GM06990 (cell line): ENCODE data around the gene LRIT1.

ENCODE experiments used
- DNase-seq: peaks from one replicate; pipeline ENCODE4 v3.0.0-alpha.2; 2011; ENCODE audit not compliant: insufficient read length; ENCODE audit errors: extremely low read depth
- H3K27me3 ChIP-seq: replicated peaks from 2 replicates; pipeline ENCODE4 v1.6.0; 2011; ENCODE audit warnings: low read length; ENCODE audit not compliant: control insufficient read depth, insufficient read depth
- H3K36me3 ChIP-seq: 2 replicates; pipeline ENCODE4 v1.5.1; 2011; ENCODE audit warnings: low read length; ENCODE audit not compliant: control insufficient read depth, insufficient read depth
- H3K4me3 ChIP-seq: replicated peaks from 2 replicates; pipeline ENCODE4 v1.5.1; 2011; ENCODE audit warnings: low read depth, mild to moderate bottlenecking, control low read depth, low read length
- CTCF ChIP-seq: IDR thresholded peaks from 2 replicates; pipeline ENCODE4 v1.5.1; 2011; ENCODE audit warnings: low read length, control low read depth, mild to moderate bottlenecking, inconsistent platforms; ENCODE audit not compliant: insufficient read depth, poor library complexity, severe bottlenecking

LRIT1 gene

GRCh38 chr10:84264611-84265141 lies 23.3 kb upstream of the LRIT1 start:
- TF ChIP-seq CTCF = peak; percentile 94
- peak; percentile 35 for DNase-seq
- H3K27me3 ChIP-seq = no peaks in the 10 kb centered on the region; the same call in 1 of the 2 replicates
- no peaks in the 10 kb centered on the region for H3K36me3 ChIP-seq
- no peak overlapping the region for H3K4me3 ChIP-seq

- TF ChIP-seq CTCF = no peak
- no peak overlapping the region for H3K4me3 ChIP-seq
- no peak for DNase-seq
- no peaks in the 10 kb centered on the region for H3K36me3 ChIP-seq
- H3K27me3 ChIP-seq = no peaks in the 10 kb centered on the region; the same call in 1 of the 2 replicates
Measured at GRCh38 chr10:84263716-84264115, 22.4 kb upstream of the LRIT1 start.

- no peak for DNase-seq
- H3K4me3 ChIP-seq = no peak overlapping the region
- H3K36me3 ChIP-seq = no peaks in the 10 kb centered on the region
- H3K27me3 ChIP-seq = no peaks in the 10 kb centered on the region; the same call in 1 of the 2 replicates
- no peak for TF ChIP-seq CTCF
Measured at GRCh38 chr10:84262190-84262956, 21.0 kb upstream of the LRIT1 start.

GRCh38 chr10:84261236-84261915 lies 20.0 kb upstream of the LRIT1 start:
- Histone ChIP-seq H3K36me3 (no peaks in the 10 kb centered on the region), H3K4me3 (no peak overlapping the region), H3K27me3 (no peaks in the 10 kb centered on the region)
- no peak for DNase-seq
- TF ChIP-seq CTCF = no peak

GRCh38 chr10:84258034-84258695 lies 16.8 kb upstream of the LRIT1 start:
- TF ChIP-seq CTCF = no peak

More at GRCh38 chr10:84258034-84258695, 16.8 kb upstream of the LRIT1 start:
- H3K4me3 ChIP-seq = no peak overlapping the region
- no peak for DNase-seq
- H3K36me3 ChIP-seq = no peaks in the 10 kb centered on the region
- H3K27me3 ChIP-seq = no peaks in the 10 kb centered on the region; the same call in 1 of the 2 replicates
